OCI-LY1 (cell line): ENCODE data around the gene GPR176.

ENCODE experiments used
- EZH2 ChIP-seq: fragments of 200-600 bp; sonication (generic), shearing (Covaris generic); IDR thresholded peaks from 2 replicates; pipeline ENCODE4 v1.8.0; 2017; ENCODE audit warnings: borderline replicate concordance, mixed run types, mild to moderate bottlenecking, antibody characterized with exemption, low read length, moderate library complexity, mixed read lengths
- TF ChIP-seq, protein P1 (sequence below): fragments of 200-600 bp; sonication (generic), shearing (Covaris generic); IDR thresholded peaks from 2 replicates; pipeline ENCODE4 v1.5.1; 2017; ENCODE audit warnings: mild to moderate bottlenecking, antibody characterized with exemption, low read length, moderate library complexity, mixed read lengths

- TF ChIP-seq, protein P1, sequence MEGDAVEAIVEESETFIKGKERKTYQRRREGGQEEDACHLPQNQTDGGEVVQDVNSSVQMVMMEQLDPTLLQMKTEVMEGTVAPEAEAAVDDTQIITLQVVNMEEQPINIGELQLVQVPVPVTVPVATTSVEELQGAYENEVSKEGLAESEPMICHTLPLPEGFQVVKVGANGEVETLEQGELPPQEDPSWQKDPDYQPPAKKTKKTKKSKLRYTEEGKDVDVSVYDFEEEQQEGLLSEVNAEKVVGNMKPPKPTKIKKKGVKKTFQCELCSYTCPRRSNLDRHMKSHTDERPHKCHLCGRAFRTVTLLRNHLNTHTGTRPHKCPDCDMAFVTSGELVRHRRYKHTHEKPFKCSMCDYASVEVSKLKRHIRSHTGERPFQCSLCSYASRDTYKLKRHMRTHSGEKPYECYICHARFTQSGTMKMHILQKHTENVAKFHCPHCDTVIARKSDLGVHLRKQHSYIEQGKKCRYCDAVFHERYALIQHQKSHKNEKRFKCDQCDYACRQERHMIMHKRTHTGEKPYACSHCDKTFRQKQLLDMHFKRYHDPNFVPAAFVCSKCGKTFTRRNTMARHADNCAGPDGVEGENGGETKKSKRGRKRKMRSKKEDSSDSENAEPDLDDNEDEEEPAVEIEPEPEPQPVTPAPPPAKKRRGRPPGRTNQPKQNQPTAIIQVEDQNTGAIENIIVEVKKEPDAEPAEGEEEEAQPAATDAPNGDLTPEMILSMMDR, result no peak
- no peak for TF ChIP-seq EZH2
These were observed 59.9 kb downstream of the GPR176 start for GRCh38 chr15:39860200-39860599.
